HG02759 (cell line): ENCODE data around the gene OR51B5.
"Not testable (repeated sequence)": the region's sequence is repeated elsewhere in the genome, so short reads cannot be mapped to it uniquely, and the experiment has no call there.

ENCODE experiments used
- ATAC-seq: cut with Tn5 transposase; IDR thresholded peaks from one replicate; pipeline ENCODE4 v1.9.1; 2021; ENCODE audit warnings: mild to moderate bottlenecking, moderate library complexity; ENCODE audit not compliant: unreplicated experiment

Gene OR51B5

GRCh38 chr11:5336331-5336730 is 7.0 kb downstream of the OR51B5 start:
- no peak for ATAC-seq

- no peak for ATAC-seq
Observed at GRCh38 chr11:5335170-5335569, 8.2 kb downstream of the OR51B5 start.

DNA sequence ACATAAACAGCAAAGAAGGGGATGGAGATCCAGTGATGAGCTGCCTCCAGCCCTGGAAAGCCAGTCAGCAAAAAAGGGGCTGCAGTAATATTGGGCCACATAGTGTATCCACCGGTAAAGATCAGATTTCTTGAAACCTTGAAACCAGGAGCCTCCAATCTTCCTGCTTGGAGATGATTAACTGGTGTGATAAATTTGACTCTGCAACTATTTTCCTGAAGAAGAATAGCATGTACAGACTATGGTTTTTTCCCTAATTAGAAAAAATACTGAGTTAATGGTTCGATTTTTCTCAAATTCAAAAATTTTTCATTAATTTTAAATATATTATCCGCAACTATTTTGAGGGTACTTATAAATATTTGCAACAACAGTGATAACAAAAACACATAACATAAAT is 19.1 kb downstream of the OR51B5 start, which contains the start of gene OR51B2:
TSS of gene OR51B2 (minus strand) at position 101 of the 400 bp plus-strand sequence. CDS start at position 101, 0 bp downstream.
- ATAC-seq: no peak

DNA sequence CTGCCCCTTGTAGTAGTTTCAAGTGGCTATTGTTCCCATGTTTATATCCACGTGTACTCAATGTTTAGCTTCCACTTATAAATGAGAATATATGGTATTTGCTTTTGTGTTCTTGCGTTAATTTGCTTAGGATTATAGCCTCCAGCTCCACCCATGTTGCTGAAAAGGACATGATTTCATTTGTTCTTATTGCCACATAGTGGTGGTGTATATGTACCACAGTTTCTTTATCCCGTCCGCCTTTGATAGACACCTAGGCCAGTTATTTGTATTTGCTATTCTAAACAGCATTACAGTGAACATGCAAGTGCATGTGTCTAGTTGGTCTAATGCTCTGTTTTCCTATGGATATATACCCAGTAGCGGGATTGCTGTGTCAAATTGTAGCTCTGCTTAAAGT is 26.0 kb downstream of the OR51B5 start:
- no peak for ATAC-seq

- not testable (repeated sequence) for ATAC-seq
Observed at GRCh38 chr11:5313326-5314023, 29.8 kb downstream of the OR51B5 start.

GRCh38 chr11:5310423-5310822 is 32.9 kb downstream of the OR51B5 start:
- no peak for ATAC-seq

DNA sequence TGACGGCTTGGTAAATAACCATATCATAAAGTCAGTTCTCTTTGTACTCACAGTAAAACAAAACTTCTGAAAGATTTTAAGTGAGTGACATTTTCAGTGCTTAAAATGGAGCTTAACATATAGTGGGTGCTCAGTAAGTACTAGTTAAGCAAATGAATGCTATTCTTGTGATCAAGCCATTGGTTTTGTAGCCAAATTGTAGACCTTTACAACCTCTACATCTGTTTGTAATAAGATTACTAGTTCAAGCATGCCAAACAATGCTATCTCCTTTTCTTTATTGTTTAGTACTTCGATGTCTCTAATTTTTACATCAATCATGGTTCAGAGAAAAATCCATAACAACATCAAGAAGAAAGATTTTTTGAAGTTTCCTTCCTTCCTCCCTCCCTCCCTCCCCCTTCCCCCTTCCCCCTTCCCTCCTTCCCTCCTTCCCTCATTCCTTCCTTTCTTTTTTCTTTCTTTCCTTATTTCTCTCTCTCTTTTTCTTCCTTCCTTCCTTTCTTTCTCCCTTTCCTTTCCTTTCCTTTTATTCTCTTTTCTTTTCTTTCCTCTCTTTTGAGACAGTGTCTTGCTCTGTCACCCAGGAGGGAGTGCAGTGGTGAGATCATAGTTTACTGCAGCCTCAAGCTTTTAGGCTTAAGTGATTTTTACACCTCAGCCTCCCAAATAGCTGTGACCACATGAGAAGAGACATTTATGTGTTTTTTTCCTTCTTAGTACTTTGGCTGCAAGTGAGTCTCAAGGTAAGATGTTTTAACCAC is 35.9 kb downstream of the OR51B5 start:
- no peak for ATAC-seq

DNA sequence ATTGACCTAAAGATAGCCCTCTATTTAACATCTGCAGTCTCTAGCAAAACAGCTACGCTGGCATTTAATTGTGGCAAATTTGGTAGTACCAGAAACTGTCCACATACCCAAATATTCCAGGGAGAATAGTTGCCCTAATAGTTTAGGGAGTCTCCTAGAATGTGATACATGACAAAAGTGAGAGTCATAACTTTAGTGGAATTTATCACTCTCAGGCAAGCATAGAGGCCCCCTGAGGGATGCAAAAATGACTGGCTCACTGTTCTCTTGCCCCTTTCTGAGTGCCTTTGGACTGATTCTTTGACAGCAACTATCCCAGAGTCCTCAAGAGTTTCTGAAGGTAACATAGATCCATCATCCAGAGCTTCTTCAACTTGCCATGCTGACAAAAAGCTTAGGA is 39.3 kb downstream of the OR51B5 start:
- no peak for ATAC-seq

GRCh38 chr11:5303626-5304025 is 39.7 kb downstream of the OR51B5 start:
- ATAC-seq: no peak

GRCh38 chr11:5301846-5302245 is 41.5 kb downstream of the OR51B5 start, which contains the start of gene OR51B4:
Gene OR51B4 (minus strand): TSS chr11:5301946. CDS start chr11:5301946, 0 bp downstream.
- no peak for ATAC-seq

GRCh38 chr11:5300251-5300650 is 43.1 kb downstream of the OR51B5 start:
- no peak for ATAC-seq

- no peak for ATAC-seq
Observed at GRCh38 chr11:5298451-5298850, 44.9 kb downstream of the OR51B5 start.

DNA sequence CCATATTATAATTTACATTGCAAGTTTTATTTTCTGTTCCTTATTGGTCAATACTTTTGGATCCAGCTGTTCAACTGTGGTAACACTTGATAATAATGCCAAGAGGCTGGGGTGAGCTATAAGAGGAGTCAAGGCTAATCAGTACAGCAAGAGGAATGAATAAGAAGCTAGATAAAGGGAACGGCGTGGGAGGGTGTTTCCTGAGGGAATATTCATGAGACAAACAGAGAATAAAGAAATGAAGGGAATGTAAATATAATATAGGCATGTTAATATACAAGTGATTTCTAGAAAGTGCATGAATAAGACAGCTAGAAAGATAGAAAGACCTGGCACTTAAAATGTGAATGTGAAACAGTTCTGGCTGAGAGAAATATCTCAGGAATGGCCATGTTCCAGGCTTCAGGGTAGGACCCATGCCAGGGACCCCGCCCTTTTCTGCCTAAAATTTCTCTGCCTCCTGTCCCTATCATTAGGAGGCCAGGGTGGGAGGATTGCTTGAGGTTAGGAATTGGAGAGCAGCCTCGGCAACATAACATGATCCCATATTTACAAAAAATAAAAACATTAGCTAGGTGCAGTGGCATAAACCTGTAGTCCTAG is 45.5 kb downstream of the OR51B5 start:
- no peak for ATAC-seq

DNA sequence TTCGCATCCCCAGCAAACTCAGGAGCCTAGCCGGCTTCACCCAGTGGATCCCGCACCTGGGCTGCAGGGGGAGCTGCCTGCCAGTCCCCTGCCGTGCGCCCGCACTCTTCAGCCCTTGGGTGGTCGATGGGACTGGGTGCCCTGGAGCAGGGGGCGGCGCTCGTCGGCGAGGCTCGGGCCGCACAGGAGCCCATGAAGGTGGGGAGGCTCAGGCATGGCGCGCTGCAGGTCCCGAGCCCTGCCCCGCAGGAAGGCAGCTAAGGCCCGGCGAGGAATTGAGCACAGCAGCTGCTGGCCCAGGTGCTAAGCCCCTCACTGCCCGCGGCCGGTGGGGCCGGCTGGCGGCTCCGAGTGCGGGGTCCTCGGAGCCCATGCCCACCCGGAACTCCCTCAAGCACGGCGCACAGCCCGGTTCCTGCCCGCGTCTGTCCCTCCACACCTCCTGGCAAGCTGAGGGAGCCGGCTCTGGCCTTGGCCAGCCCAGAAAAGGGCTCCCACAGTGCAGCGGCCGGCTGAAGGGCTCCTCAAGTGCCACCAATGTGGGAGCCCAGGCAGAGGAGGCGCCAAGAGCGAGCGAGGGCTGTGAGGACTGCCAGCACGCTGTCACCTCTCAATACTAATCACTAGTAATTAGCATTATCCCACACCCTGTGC is 48.9 kb downstream of the OR51B5 start:
- ATAC-seq: not testable (repeated sequence)

DNA sequence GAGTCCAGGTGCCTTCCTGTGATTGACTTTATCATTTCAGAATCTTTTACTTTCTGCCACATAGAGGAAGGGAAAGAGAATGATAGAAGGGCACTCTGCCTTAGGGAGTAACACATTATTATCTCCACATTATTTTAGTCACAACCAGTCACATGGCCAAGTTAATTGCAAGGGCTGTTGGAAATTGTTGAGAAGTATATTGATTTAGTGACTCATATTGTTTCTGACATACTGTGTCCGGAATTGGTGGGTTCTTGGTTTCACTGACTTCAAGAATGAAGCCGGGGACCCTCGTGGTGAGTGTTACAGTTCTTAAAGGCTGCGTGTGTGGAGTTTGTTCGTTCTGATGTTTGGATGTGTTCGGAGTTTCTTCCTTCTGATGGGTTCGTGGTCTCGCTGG is 50.3 kb downstream of the OR51B5 start:
- ATAC-seq: no peak
